ENCODE measurements around the gene FOXI3. TPM values are rescaled to one million over a fixed set of nuclear protein-coding genes. Genes with fewer than 3 reads are reported as not detected.
"Not testable (repeated sequence)": the region's sequence is repeated elsewhere in the genome, so short reads cannot be mapped to it uniquely, and the experiment has no call there.

FOXI3 gene
- total and polyA plus RNA-seq, 9 of the 15 experiments (the other 6 are each of a cell fraction or from before 2014, with no cell fraction given) = not detected

- intact Hi-C loops (cut with micrococcal nuclease) = no loop called here
- H3K9me3 ChIP-seq (replicated peaks; ENCODE audit: control insufficient read depth, insufficient read depth, low read depth, low read length) = no peaks in the 10 kb centered on the region
- CTCF ChIA-PET (ENCODE audit: low intra/inter-chr PET ratio) = no interaction called here
- DNase-seq (ENCODE audit: extremely low read depth in 1 of 4, low spot score in 3 of 4) (no peak), ATAC-seq (no peak), FAIRE-seq (no peak)
- no peaks in the 10 kb centered on the region for H3K4me1 ChIP-seq (replicated peaks in 1 of 2; ENCODE audit: control insufficient read depth in 2 of 2, insufficient read depth in 2 of 2, low read length in 2 of 2)
- TF ChIP-seq CEBPB (tag; IDR thresholded peaks at IDR 0.05) (peak; percentile 31; the same call in 1 of the 2 replicates), CEBPG (CRISPR knock-in tag; IDR thresholded peaks at IDR 0.05) (no peak), CEBPG (tag; conservative IDR thresholded peaks at IDR 0.05 in 1 of 2, IDR thresholded peaks at IDR 0.05 in 1 of 2) (peak; percentile 31 to 75; a peak in 2 of 4 replicates), TAF15 (IDR thresholded peaks at IDR 0.05; ENCODE audit: low read depth, low read length) (no peak), POLR2A (conservative IDR thresholded peaks at IDR 0.05) (no peak), ARID3B (CRISPR knock-in tag; IDR thresholded peaks at IDR 0.05; ENCODE audit: borderline replicate concordance) (no peak)
- H3K9ac ChIP-seq (ENCODE audit: insufficient read depth in 1 of 2, low read depth in 2 of 2, low read length in 2 of 2) = no peak overlapping the region
- H3K27me3 ChIP-seq (ENCODE audit: control insufficient read depth in 2 of 2, insufficient read depth in 2 of 2, low read length in 2 of 2) = peaks cover 3 to 16% of the 10 kb centered on the region in 2 experiments; a peak in 3 of 5 replicates
- no peak overlapping the region for H3K4me2 ChIP-seq (ENCODE audit: insufficient read depth, low read length)
- no peak overlapping the region for H3K4me3 ChIP-seq
- H3K27ac ChIP-seq (ENCODE audit: extremely low read depth, low read depth, low read length) = no peak overlapping the region
- H3K36me3 ChIP-seq (ENCODE audit: control insufficient read depth, insufficient read depth, low read length) = no peaks in the 10 kb centered on the region
- no peaks in the 10 kb centered on the region for H4K20me1 ChIP-seq (replicated peaks; ENCODE audit: control insufficient read depth, insufficient read depth, low read length)
- in situ Hi-C loops (cut with MboI) = no loop called here
- no peaks in the 10 kb centered on the region for H3K9me1 ChIP-seq (ENCODE audit: control insufficient read depth, insufficient read depth, low read length)
- no TSS peak for BruUV-seq (replicated peaks)
- H3K79me2 ChIP-seq (ENCODE audit: control insufficient read depth, insufficient read depth, low read length) = no peaks in the 10 kb centered on the region
- POLR2A ChIA-PET = no interaction called here
- H2AFZ ChIP-seq (ENCODE audit: low read depth, low read length) = no peak overlapping the region
- WGBS (ENCODE audit: insufficient coverage, low coverage, missing lambda C conversion rate) = 0% methylated on average over 2 of the region's 2 CpGs
Measured at GRCh38 chr2:88423733-88424132, 28.8 kb downstream of the FOXI3 start.

GRCh38 chr2:88419051-88419450 is 33.4 kb downstream of the FOXI3 start:
- in situ Hi-C loops (cut with MboI); POLR2A ChIA-PET; H3K4me1 ChIP-seq (replicated peaks in 1 of 2; ENCODE audit: control insufficient read depth in 2 of 2, insufficient read depth in 2 of 2, low read length in 2 of 2); H3K9ac ChIP-seq (ENCODE audit: insufficient read depth in 1 of 2, low read depth in 2 of 2, low read length in 2 of 2); H4K20me1 ChIP-seq (replicated peaks; ENCODE audit: control insufficient read depth, insufficient read depth, low read length); intact Hi-C loops (cut with micrococcal nuclease); H3K9me3 ChIP-seq (replicated peaks; ENCODE audit: control insufficient read depth, insufficient read depth, low read depth, low read length); FAIRE-seq; H3K36me3 ChIP-seq (ENCODE audit: control insufficient read depth, insufficient read depth, low read length); H3K9me1 ChIP-seq (ENCODE audit: control insufficient read depth, insufficient read depth, low read length); ATAC-seq; DNase-seq (ENCODE audit: extremely low read depth in 1 of 4, low spot score in 3 of 4); H3K4me2 ChIP-seq (ENCODE audit: insufficient read depth, low read length); H3K4me3 ChIP-seq; H3K27ac ChIP-seq (ENCODE audit: extremely low read depth, low read depth, low read length); BruUV-seq (replicated peaks); H2AFZ ChIP-seq (ENCODE audit: low read depth, low read length); H3K79me2 ChIP-seq (ENCODE audit: control insufficient read depth, insufficient read depth, low read length); CTCF ChIA-PET (ENCODE audit: low intra/inter-chr PET ratio): not testable (repeated sequence)
- peaks cover 10 to 37% of the 10 kb centered on the region in 2 experiments; a peak in 4 of 5 replicates for H3K27me3 ChIP-seq (ENCODE audit: control insufficient read depth in 2 of 2, insufficient read depth in 2 of 2, low read length in 2 of 2)
- WGBS (ENCODE audit: insufficient coverage, low coverage, missing lambda C conversion rate) = under 1% methylated on average over 9 of the region's 9 CpGs
